ENCODE results near the gene TMX2. TPM values are rescaled to one million over a fixed set of nuclear protein-coding genes. Genes with fewer than 3 reads are reported as not detected.
A peak's percentile ranks its signal among the peaks of the same experiment; 100 is the strongest.

The TMX2 gene
- total RNA-seq, 2 experiments from 2014 or later: 59.8 to 72.5 TPM

DNA sequence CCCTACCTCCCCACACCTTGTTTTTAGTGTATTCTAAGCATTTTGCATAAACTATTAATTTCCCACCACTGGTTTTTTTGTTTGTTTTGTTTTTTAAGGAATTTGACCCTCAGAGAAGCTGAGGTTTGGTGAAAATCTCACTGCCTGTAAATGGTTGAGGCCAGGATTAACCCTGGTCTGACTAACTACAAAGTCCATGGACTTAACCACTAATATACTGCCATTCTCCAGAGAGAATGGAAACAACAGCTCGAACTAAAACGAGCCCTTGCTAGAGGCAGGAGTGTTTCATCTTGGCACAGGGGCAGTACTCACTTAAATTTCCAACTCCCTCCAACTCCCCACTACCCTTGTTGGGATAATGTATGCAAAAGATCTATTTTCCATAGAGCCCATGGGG lies 52.2 kb downstream of the TMX2 start:
- ChIA-PET CTCF (interaction anchor here (0.6 to 4.5 kb wide), 4 partner anchors 10 to 237 kb away, joined by 3 to 40 read pairs (median 4); no protein-coding TSS in a partner anchor), POLR2A (no interaction called here)
- no peak overlapping the region for H3K4me3 Mint-ChIP-seq
- DNase-seq (no peak), ATAC-seq (no peak)
- intact Hi-C loops (cut with DNase I, micrococcal nuclease): no loop called here
- H3K36me3 Mint-ChIP-seq (ENCODE audit: low read depth): peaks cover 8% of the 10 kb centered on the region
- H3K4me1 Mint-ChIP-seq: peaks cover 25% of the 10 kb centered on the region
- H3K27me3 Mint-ChIP-seq: no peaks in the 10 kb centered on the region
- H3K9me3 Mint-ChIP-seq (ENCODE audit: low read depth): no peaks in the 10 kb centered on the region
- no peak overlapping the region for H3K27ac Mint-ChIP-seq

DNA sequence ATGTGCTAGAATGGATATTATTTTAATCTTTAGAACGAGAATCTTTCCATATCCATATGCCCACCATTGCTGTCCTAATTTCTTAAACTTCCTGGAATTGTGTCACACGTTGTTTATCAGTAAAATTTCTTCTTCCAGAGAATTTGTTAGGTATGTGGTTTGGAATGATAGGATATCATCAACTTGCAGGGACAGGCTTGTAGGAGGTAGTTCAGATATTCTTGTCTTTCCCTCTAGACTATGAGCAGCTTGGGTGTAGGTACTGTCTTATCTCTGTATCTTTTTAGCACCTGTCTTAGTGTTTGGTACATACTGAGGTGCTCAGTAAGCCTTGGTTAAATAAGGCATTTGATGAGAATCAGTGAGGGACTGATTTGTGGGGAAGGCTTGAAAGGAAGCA lies 52.6 kb downstream of the TMX2 start:
- Mint-ChIP-seq H3K27ac (no peak overlapping the region), H3K4me3 (no peak overlapping the region), H3K27me3 (no peaks in the 10 kb centered on the region), H3K9me3 (ENCODE audit: low read depth) (no peaks in the 10 kb centered on the region), H3K36me3 (ENCODE audit: low read depth) (peaks cover 8% of the 10 kb centered on the region), H3K4me1 (peaks cover 24% of the 10 kb centered on the region)
- CTCF ChIA-PET: interaction anchor here (0.6 to 4.5 kb wide), 4 partner anchors 11 to 237 kb away, joined by 3 to 40 read pairs (median 4); no protein-coding TSS in a partner anchor
- intact Hi-C loops (cut with DNase I, micrococcal nuclease): no loop called here
- DNase-seq (no peak), ATAC-seq (no peak)
- POLR2A ChIA-PET: interaction anchor here (0.6 kb wide), 1 partner anchor 75 kb away, joined by 5 read pairs; no protein-coding TSS in a partner anchor

DNA sequence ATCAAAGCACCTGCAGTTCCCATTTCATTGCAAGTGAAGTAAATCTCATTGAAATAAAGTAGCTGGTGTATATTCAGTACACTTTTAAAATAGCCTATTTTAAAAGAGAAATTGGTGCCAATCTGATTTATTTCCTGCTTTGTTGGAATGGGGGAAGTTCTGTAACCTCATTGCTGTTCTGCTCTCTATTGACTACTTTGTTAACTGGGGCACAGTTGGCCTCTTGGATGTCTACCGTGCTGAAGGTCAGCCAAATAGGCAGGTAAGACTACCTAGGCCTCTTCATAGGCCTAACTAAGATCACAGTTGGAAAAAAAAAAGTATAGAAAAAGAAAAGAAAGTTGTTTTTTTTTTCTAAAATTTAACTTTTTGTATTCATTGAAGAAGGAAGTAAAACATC lies 58.4 kb downstream of the TMX2 start:
- no peak overlapping the region for H3K4me3 Mint-ChIP-seq
- no peaks in the 10 kb centered on the region for H3K27me3 Mint-ChIP-seq
- POLR2A ChIA-PET: no interaction called here

DNA sequence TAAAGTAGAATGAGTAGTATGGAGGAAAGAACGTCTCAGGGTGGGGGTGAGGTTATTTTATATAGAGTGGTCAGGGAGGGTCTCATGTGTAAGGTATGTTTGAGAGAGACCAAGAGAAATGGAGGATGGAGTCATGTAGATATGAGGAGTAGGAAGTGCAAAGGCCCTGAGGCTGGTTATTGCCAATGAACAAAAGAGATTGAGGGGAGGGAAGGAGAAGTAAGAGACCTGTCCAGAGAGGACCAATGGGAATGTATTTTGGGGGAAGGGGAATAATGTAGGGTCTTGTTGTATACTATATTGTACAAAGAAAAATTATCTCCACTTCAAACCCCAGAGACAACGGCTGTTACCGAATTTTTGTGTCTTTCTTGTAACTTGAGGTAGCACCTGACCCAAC lies 59.0 kb downstream of the TMX2 start:
- Mint-ChIP-seq H3K36me3 (ENCODE audit: low read depth) (peaks cover 8% of the 10 kb centered on the region), H3K4me3 (no peak overlapping the region), H3K4me1 (peaks cover 2% of the 10 kb centered on the region), H3K27ac (no peak overlapping the region), H3K27me3 (no peaks in the 10 kb centered on the region), H3K9me3 (ENCODE audit: low read depth) (no peaks in the 10 kb centered on the region)
- intact Hi-C loops (cut with DNase I, micrococcal nuclease): loop anchor here in 1 of 2 experiments (5.0 kb wide), 1 partner anchor 126 kb away; no protein-coding TSS in a partner anchor
- ChIA-PET POLR2A (interaction anchor here (0.6 kb wide), 2 partner anchors 14 to 65 kb away, joined by 3 to 4 read pairs; no protein-coding TSS in a partner anchor), CTCF (interaction anchor here (0.7 kb wide), 1 partner anchor 29 kb away, joined by 3 read pairs; no protein-coding TSS in a partner anchor)
- no peak for DNase-seq
- no peak for ATAC-seq

More for the DNA sequence above, 58.4 kb downstream of the TMX2 start:
- ATAC-seq (no peak), DNase-seq (no peak)
- Mint-ChIP-seq H3K9me3 (ENCODE audit: low read depth) (no peaks in the 10 kb centered on the region), H3K27ac (no peak overlapping the region), H3K36me3 (ENCODE audit: low read depth) (peaks cover 8% of the 10 kb centered on the region), H3K4me1 (peaks cover 2% of the 10 kb centered on the region)
- intact Hi-C loops (cut with DNase I, micrococcal nuclease): loop anchor here in 1 of 2 experiments (5.0 kb wide), 1 partner anchor 127 kb away; no protein-coding TSS in a partner anchor
- CTCF ChIA-PET: interaction anchor here (1.3 kb wide), 1 partner anchor 30 kb away, joined by 5 read pairs; no protein-coding TSS in a partner anchor

DNA sequence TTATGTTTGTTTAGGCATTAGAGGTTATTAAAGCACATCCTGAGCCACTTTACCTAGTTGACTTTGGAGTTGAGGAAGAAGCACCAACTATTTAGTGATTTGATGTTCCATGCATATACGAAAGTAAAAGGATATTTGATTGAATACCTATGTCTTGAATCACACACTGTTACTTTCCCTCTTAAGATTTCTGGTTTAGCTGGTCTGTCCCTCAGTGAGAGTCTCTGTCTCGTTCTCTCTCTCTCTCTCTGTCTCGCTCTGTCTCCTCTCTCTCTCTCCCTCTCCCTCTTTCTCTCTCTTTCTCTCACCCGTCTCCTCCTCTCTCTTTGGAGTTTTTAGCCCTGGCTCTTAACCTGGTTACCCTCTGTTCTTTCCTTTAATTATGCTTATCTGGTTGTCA lies 60.2 kb downstream of the TMX2 start:
- POLR2A ChIA-PET: no interaction called here
- ATAC-seq (no peak), DNase-seq (no peak)
- peaks cover 3% of the 10 kb centered on the region for H3K36me3 Mint-ChIP-seq (ENCODE audit: low read depth)
- H3K4me3 Mint-ChIP-seq: no peak overlapping the region
- H3K9me3 Mint-ChIP-seq (ENCODE audit: low read depth): no peaks in the 10 kb centered on the region
- intact Hi-C loops (cut with DNase I, micrococcal nuclease): loop anchor here in 1 of 2 experiments (5.0 kb wide), 1 partner anchor 125 kb away; no protein-coding TSS in a partner anchor
- H3K27ac Mint-ChIP-seq: no peak overlapping the region
- no peaks in the 10 kb centered on the region for H3K27me3 Mint-ChIP-seq
- H3K4me1 Mint-ChIP-seq: peaks cover 2% of the 10 kb centered on the region
- CTCF ChIA-PET: interaction anchor here (0.6 kb wide), 1 partner anchor 733 kb away, joined by 3 read pairs; no protein-coding TSS in a partner anchor

DNA sequence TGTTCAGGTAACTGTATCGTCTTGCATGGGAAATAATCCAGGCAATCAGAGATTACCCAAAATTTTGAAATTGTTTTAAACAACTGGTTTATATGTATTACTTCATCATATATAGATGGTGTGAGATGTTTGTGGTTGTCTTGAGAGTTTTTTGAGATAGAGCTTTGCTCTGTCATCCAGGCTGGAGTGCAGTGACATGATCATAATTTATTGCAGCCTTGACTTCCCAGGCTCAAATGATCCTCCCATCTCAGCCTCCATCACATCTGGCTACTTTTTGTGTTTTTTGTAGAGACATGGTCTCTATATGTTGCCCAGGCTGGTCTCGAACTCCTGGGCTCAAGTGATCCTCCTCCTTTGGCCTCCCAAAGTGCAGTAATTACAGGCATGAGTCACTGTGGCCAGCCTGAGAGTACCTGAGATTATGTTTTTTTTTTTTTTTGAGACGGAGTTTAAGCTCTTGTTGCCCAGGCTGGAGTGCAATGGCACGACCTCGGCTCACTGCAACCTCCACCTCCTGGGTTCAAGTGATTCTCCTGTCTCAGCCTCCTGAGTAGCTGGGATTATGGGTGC lies 60.7 kb downstream of the TMX2 start:
- H3K36me3 Mint-ChIP-seq (ENCODE audit: low read depth): peaks cover 3% of the 10 kb centered on the region
- ChIA-PET POLR2A (no interaction called here), CTCF (no interaction called here)
- H3K9me3 Mint-ChIP-seq (ENCODE audit: low read depth): no peaks in the 10 kb centered on the region
- H3K4me1 Mint-ChIP-seq: peaks cover 2% of the 10 kb centered on the region
- DNase-seq: no peak
- no peak overlapping the region for H3K27ac Mint-ChIP-seq
- H3K27me3 Mint-ChIP-seq: no peaks in the 10 kb centered on the region
- intact Hi-C loops (cut with DNase I, micrococcal nuclease): loop anchor here in 1 of 2 experiments (5.0 kb wide), 1 partner anchor 124 kb away; no protein-coding TSS in a partner anchor
- ATAC-seq: no peak
- no peak overlapping the region for H3K4me3 Mint-ChIP-seq

DNA sequence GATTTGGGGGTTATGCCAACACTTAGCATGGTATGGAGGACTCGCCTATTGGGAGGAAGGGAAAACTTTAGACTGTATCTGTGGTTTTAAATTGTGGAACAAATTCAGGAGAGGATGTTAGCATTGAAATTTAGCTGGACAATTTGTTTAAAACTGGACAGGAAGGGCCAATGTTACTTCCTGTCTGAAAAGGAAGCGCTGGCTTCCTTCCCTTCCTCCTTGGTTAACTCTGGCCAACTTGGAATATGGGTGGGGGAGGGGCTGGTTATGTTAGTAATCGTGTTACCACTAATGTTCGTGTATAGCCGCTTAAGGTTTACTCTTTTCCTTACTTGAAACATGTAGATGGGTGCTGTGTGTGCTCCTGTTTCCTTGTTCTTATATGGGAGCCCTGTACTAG lies 63.1 kb downstream of the TMX2 start:
- no peaks in the 10 kb centered on the region for H3K9me3 Mint-ChIP-seq (ENCODE audit: low read depth)
- ChIA-PET CTCF (interaction anchor here (0.6 to 1.5 kb wide), 2 partner anchors 25 to 34 kb away, joined by 3 to 5 read pairs; no protein-coding TSS in a partner anchor), POLR2A (no interaction called here)
- peaks cover 10% of the 10 kb centered on the region for H3K4me1 Mint-ChIP-seq
- intact Hi-C loops (cut with DNase I, micrococcal nuclease): no loop called here
- DNase-seq (no peak), ATAC-seq (no peak)
- H3K27ac Mint-ChIP-seq: no peak overlapping the region
- no peaks in the 10 kb centered on the region for H3K27me3 Mint-ChIP-seq
- H3K4me3 Mint-ChIP-seq: no peak overlapping the region
- no peaks in the 10 kb centered on the region for H3K36me3 Mint-ChIP-seq (ENCODE audit: low read depth)

DNA sequence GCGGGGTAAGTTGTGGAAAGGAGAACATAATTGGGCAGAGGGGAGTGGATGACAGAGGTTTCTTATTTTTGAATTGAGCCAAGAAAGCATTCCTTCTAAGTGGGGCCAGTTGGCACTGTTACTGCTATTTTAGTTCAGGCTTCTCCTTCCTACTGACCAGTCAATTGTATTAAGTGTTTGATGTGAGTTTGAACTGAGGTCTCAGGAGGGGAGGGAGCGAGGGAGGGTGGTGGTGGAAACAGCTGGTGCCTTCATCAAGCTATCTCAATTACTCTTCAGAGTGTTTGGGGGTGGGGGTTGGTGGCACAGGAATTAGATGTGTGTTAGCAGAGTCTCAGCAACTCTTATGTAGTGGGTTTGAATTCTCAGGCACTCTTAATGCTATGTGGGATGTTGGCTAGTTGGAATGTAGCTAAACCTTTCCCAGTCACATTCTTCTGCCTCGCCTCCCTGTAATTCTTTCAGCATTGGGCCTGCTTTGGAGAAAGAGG lies 63.7 kb downstream of the TMX2 start:
- Mint-ChIP-seq H3K27me3 (no peaks in the 10 kb centered on the region), H3K4me3 (no peak overlapping the region), H3K9me3 (ENCODE audit: low read depth) (no peaks in the 10 kb centered on the region), H3K4me1 (peaks cover 10% of the 10 kb centered on the region), H3K27ac (no peak overlapping the region), H3K36me3 (ENCODE audit: low read depth) (no peaks in the 10 kb centered on the region)
- ATAC-seq: no peak
- ChIA-PET CTCF (interaction anchor here (1.5 kb wide), 1 partner anchor 25 kb away, joined by 5 read pairs; no protein-coding TSS in a partner anchor), POLR2A (no interaction called here)
- intact Hi-C loops (cut with DNase I, micrococcal nuclease): no loop called here
- DNase-seq: no peak

DNA sequence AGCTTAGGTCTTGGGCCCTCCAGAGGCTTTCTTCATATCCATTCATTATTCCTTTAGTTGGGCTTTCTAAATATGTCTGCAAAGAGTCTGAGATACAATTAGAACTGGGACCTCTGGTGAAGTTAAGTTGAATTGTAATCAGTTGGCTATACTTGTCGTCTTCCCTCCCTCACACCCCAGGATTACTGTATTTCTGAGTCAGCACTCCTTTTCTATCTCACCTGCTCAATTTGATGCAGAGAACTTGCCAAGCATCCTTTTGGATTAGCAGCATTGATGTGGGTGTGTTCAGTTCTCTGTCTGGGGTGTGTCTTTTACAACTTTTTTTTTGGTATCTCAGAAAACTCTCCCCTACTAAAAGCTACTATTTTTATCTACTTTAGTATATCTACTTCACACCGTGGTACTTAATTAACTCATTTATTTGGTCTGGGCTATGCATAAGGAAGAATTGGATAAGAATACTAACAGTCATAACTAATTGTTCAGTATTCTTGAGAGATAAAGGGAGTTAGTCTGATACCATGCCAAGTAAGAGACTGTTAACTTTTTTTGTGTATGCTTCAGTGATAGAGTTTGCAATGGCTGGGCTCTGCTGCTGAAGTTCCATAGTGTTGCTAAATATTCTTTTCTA lies 64.3 kb downstream of the TMX2 start:
- Mint-ChIP-seq H3K9me3 (ENCODE audit: low read depth) (no peaks in the 10 kb centered on the region), H3K27ac (peak overlapping the region; percentile 3), H3K36me3 (ENCODE audit: low read depth) (no peaks in the 10 kb centered on the region), H3K4me1 (peaks cover 16% of the 10 kb centered on the region), H3K4me3 (no peak overlapping the region), H3K27me3 (no peaks in the 10 kb centered on the region)
- DNase-seq: no peak
- no peak for ATAC-seq
- intact Hi-C loops (cut with DNase I, micrococcal nuclease): no loop called here
- ChIA-PET CTCF (interaction anchor here (1.0 to 1.5 kb wide), 2 partner anchors 24 to 32 kb away, joined by 3 to 5 read pairs; no protein-coding TSS in a partner anchor), POLR2A (no interaction called here)

DNA sequence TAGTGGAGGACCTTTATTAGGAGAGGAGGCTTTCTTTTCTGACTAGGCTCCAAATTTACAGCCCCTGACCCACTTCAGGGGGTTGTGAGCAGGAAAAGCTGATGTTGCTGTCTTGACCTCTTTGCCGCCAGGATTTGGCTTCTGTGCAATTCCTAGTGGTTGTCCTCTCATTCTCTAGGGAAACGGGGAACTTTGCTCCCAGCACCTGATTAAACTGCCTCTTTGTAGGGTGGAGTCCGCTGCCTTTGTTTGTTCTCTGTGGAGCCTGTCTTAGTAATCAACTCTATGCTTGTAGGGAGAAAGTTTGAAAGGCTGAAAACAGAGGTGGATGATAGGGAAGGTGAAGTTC lies 65.5 kb downstream of the TMX2 start:
- H3K9me3 Mint-ChIP-seq (ENCODE audit: low read depth): no peaks in the 10 kb centered on the region
- no peak overlapping the region for H3K4me3 Mint-ChIP-seq
- no peaks in the 10 kb centered on the region for H3K27me3 Mint-ChIP-seq
- CTCF ChIA-PET: no interaction called here
- intact Hi-C loops (cut with DNase I, micrococcal nuclease): no loop called here
- ATAC-seq: no peak
- no peak for DNase-seq
- POLR2A ChIA-PET: no interaction called here
- H3K27ac Mint-ChIP-seq: no peak overlapping the region
- H3K36me3 Mint-ChIP-seq (ENCODE audit: low read depth): no peaks in the 10 kb centered on the region
- H3K4me1 Mint-ChIP-seq: peaks cover 17% of the 10 kb centered on the region

DNA sequence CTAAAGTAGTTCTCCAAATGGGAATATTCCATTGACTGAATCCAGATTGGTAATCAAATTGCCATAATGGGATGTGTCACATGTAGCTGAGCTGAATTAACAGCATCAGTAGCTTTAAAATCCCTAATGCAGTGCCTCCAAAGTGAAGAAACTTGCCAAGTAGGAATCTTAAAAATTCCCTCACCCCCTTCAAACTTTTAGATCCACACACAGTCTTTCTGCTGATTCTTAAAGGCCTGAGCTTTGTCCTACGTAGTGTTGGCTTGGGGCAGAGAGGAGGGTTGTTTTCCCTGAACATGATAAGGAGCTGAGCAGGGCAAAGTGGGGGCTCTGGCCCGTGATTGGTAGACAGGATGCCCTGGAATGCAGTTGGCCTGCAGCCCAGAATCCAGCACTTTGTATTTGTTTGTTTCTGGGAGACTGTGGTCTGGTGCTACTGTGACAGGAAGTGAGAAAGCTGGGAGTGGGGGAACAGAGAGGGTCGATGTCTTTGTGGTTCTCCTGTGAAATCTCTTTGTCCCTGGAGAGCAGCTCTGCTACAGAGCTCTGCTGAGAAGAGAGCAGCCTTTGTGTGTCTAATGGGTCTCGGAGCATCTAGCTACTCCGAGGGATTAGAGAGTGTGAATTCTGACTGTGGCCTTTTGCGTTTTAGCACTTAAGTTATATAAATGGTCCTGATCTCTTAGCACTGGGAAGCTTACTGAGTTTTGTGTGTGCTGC lies 66.1 kb downstream of the TMX2 start:
- Mint-ChIP-seq H3K27ac (no peak overlapping the region), H3K4me3 (no peak overlapping the region), H3K4me1 (peaks cover 17% of the 10 kb centered on the region), H3K27me3 (no peaks in the 10 kb centered on the region), H3K36me3 (ENCODE audit: low read depth) (no peaks in the 10 kb centered on the region), H3K9me3 (ENCODE audit: low read depth) (no peaks in the 10 kb centered on the region)
- no peak for ATAC-seq
- no peak for DNase-seq
- intact Hi-C loops (cut with DNase I, micrococcal nuclease): no loop called here
- ChIA-PET POLR2A (no interaction called here), CTCF (interaction anchor here (1.4 to 2.0 kb wide), 3 partner anchors 14 to 22 kb away, joined by 4 to 11 read pairs (median 7); no protein-coding TSS in a partner anchor)
